HEK293 (cell line): ENCODE measurements around the gene APOO.

ENCODE experiments used
- BCL11A ChIP-seq: fragments of 450-650 bp; formaldehyde crosslinking; IDR thresholded peaks from 2 replicates; pipeline ENCODE4 v1.5.1; 2016; ENCODE audit warnings: low read depth, missing biosample characterization, missing genetic modification characterization
- CTCF ChIP-seq: fragments of 450-650 bp; formaldehyde crosslinking; IDR thresholded peaks from 2 replicates; pipeline ENCODE4 v1.5.1; 2016; ENCODE audit warnings: missing biosample characterization, missing genetic modification characterization
- KLF9 ChIP-seq: fragments of 450-650 bp; formaldehyde crosslinking; IDR thresholded peaks from 2 replicates; pipeline ENCODE4 v1.5.1; 2016; ENCODE audit warnings: missing biosample characterization, missing genetic modification characterization, low read depth
- TCF7L2 ChIP-seq: IDR thresholded peaks from 2 replicates; pipeline ENCODE4 v1.6.1; 2011; ENCODE audit warnings: low read depth, mild to moderate bottlenecking, inconsistent platforms, low read length, moderate library complexity, borderline replicate concordance
- ZBTB7A ChIP-seq: fragments of 450-650 bp; formaldehyde crosslinking; IDR thresholded peaks from 2 replicates; pipeline ENCODE4 v1.5.1; 2016; ENCODE audit warnings: low read depth, missing biosample characterization, missing genetic modification characterization
- ZNF155 ChIP-seq: fragments of 450-650 bp; formaldehyde crosslinking; IDR thresholded peaks from 2 replicates; pipeline ENCODE4 v1.5.1; 2016; ENCODE audit warnings: missing biosample characterization, missing genetic modification characterization
- ZNF214 ChIP-seq: fragments of 450-650 bp; formaldehyde crosslinking; IDR thresholded peaks from 2 replicates; pipeline ENCODE4 v1.5.1; 2017; ENCODE audit warnings: missing biosample characterization, mild to moderate bottlenecking, missing genetic modification characterization, borderline replicate concordance
- ZNF23 ChIP-seq: fragments of 450-650 bp; formaldehyde crosslinking; IDR thresholded peaks from 2 replicates; pipeline ENCODE4 v1.5.1; 2016; ENCODE audit warnings: missing biosample characterization, missing genetic modification characterization, borderline replicate concordance
- ZNF670 ChIP-seq: fragments of 450-650 bp; formaldehyde crosslinking; IDR thresholded peaks from 2 replicates; pipeline ENCODE4 v1.5.1; 2016; ENCODE audit warnings: missing biosample characterization, missing genetic modification characterization, low read depth
- ZNF776 ChIP-seq: fragments of 450-650 bp; formaldehyde crosslinking; IDR thresholded peaks from 2 replicates; pipeline ENCODE4 v1.5.0; 2017; ENCODE audit warnings: missing biosample characterization, missing genetic modification characterization, borderline replicate concordance

- TF ChIP-seq BCL11A (tag by site-specific recombination) (no peak), ZNF670 (tag by site-specific recombination) (no peak), KLF9 (tag by site-specific recombination) (no peak), ZNF155 (no peak), ZNF776 (tag by site-specific recombination) (no peak), ZNF23 (tag by site-specific recombination) (no peak), CTCF (tag by site-specific recombination) (no peak), ZNF214 (no peak), TCF7L2 (no peak), ZBTB7A (tag by site-specific recombination) (no peak)
These were observed 93.9 kb downstream of the APOO start for GRCh38 chrX:23813808-23814207.
